Measurements from ENCODE around the gene LYSMD4.
"Not testable (repeated sequence)": the region's sequence is repeated elsewhere in the genome, so short reads cannot be mapped to it uniquely, and the experiment has no call there.

Gene LYSMD4

GRCh38 chr15:99738021-99738847, 5.0 kb upstream of the LYSMD4 start:
- TF ChIP-seq, protein P1, sequence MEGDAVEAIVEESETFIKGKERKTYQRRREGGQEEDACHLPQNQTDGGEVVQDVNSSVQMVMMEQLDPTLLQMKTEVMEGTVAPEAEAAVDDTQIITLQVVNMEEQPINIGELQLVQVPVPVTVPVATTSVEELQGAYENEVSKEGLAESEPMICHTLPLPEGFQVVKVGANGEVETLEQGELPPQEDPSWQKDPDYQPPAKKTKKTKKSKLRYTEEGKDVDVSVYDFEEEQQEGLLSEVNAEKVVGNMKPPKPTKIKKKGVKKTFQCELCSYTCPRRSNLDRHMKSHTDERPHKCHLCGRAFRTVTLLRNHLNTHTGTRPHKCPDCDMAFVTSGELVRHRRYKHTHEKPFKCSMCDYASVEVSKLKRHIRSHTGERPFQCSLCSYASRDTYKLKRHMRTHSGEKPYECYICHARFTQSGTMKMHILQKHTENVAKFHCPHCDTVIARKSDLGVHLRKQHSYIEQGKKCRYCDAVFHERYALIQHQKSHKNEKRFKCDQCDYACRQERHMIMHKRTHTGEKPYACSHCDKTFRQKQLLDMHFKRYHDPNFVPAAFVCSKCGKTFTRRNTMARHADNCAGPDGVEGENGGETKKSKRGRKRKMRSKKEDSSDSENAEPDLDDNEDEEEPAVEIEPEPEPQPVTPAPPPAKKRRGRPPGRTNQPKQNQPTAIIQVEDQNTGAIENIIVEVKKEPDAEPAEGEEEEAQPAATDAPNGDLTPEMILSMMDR (IDR thresholded peaks at IDR 0.05; ENCODE audit: low read depth, low read length): no peak
- no peak for DNase-seq (ENCODE audit: extremely low read depth, low read depth)

- DNase-seq (ENCODE audit: extremely low read depth, low read depth): no peak
- TF ChIP-seq, protein P1 (IDR thresholded peaks at IDR 0.05; ENCODE audit: low read depth, low read length): no peak
Measured at GRCh38 chr15:99736702-99737101, 3.5 kb upstream of the LYSMD4 start.

DNA sequence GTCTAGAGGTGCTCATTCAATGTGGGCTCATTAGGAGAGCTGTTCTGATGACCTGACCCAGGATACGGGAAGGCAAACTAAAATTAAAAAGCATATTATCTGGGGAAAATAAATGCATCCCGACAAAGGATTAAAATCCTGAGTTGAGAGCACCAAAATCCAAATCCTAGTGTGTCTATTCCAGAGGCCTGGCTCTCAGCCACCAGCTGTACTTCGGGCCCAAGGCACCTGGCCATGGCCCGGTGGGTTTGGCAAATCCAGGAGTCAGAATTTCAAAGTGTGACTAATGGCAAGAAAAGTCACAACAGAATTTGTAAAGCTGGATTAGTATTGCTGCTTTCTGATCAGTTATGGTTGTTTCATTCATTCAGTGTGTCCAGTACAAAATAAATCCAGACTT, 2.6 kb upstream of the LYSMD4 start:
- DNase-seq (ENCODE audit: extremely low read depth, low read depth): no peak
- TF ChIP-seq, protein P1 (IDR thresholded peaks at IDR 0.05; ENCODE audit: low read depth, low read length): no peak

- TF ChIP-seq, protein P1 (IDR thresholded peaks at IDR 0.05; ENCODE audit: low read depth, low read length): no peak
- DNase-seq (ENCODE audit: extremely low read depth, low read depth): no peak
Measured at GRCh38 chr15:99734575-99734974, 1.3 kb upstream of the LYSMD4 start.

DNA sequence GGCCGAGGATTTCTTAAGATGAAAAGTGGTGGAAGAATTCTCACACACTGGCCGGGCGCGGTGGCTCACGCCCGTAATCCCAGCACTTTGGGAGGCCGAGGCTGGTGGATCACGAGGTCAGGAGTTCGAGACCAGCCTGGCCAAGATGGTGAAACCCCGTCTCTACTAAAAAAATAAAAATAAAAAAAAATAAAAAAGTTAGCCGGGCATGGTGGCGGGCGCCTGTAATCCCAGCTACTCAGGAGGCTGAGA, 729 bp upstream of the LYSMD4 start:
- DNase-seq (ENCODE audit: extremely low read depth, low read depth): not testable (repeated sequence)

DNA sequence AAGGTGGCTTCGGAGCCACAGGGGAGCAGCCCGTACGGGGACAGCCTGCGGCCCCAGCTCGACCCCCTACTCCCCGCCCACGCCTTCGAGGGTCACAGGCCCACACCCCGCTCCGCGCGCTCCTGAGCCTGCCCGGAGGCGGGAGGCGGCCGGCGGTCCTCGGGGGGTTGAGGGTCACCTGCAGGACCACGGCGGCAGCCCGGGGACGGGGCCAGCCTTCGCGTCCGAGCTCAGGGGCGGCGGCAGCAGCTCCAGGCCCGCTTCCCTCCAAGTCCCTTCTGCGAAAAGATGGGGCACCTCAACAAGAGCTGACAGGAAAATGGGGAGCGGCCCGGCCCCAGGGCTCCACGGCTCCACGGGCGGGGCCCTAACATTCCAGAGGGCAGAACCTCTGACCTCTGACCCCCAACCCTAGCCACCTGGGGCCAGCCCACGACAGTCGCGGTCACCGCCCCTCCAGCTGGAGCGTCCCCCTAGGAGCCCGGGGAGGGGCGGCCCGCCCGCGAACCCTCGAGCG, 428 bp downstream of the LYSMD4 start:
- no peak for DNase-seq (ENCODE audit: extremely low read depth, low read depth)
- TF ChIP-seq, protein P1 (IDR thresholded peaks at IDR 0.05; ENCODE audit: low read depth, low read length): no peak

GRCh38 chr15:99732124-99732750, 1.0 kb downstream of the LYSMD4 start:
- peak; percentile 12 for DNase-seq (ENCODE audit: extremely low read depth, low read depth)
- TF ChIP-seq, protein P1 (IDR thresholded peaks at IDR 0.05; ENCODE audit: low read depth, low read length): no peak
